Body of pancreas (tissue), 4 donors: ENCODE results near the gene TOP2B.

Experiments used
- POLR2A ChIP-seq, 3 donors: fragments of 450-650 bp; IDR thresholded peaks; one replicate each; pipeline ENCODE4 v1.6.1; 2016; ENCODE audit warnings: antibody characterized with exemption in 3 of 3, mild to moderate bottlenecking in 2 of 3
- TF ChIP-seq, protein P1 (sequence below), 7 experiments: fragments of 450-650 bp in 4 of 7; fragments of 200-600 bp in 3 of 7; sonication (generic) in 3 of 7; IDR thresholded peaks; one replicate each; pipeline ENCODE4 v1.5.1; 2016 to 2019; ENCODE audit warnings: antibody characterized with exemption in 7 of 7

- no peak for TF ChIP-seq POLR2A (IDR thresholded peaks at IDR 0.05)
- TF ChIP-seq, protein P1, sequence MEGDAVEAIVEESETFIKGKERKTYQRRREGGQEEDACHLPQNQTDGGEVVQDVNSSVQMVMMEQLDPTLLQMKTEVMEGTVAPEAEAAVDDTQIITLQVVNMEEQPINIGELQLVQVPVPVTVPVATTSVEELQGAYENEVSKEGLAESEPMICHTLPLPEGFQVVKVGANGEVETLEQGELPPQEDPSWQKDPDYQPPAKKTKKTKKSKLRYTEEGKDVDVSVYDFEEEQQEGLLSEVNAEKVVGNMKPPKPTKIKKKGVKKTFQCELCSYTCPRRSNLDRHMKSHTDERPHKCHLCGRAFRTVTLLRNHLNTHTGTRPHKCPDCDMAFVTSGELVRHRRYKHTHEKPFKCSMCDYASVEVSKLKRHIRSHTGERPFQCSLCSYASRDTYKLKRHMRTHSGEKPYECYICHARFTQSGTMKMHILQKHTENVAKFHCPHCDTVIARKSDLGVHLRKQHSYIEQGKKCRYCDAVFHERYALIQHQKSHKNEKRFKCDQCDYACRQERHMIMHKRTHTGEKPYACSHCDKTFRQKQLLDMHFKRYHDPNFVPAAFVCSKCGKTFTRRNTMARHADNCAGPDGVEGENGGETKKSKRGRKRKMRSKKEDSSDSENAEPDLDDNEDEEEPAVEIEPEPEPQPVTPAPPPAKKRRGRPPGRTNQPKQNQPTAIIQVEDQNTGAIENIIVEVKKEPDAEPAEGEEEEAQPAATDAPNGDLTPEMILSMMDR (IDR thresholded peaks at IDR 0.05) = no peak
Observed at GRCh38 chr3:25678581-25678980, 13.9 kb upstream of the TOP2B start.
